Stimulated activated CD8-positive, alpha-beta memory T cell treated with anti-CD3 and anti-CD28 coated beads, Interleukin-15, amount 100 ng/mL, for 24 hours (primary cell): Measurements from ENCODE around the gene ASMTL.
"Not testable (repeated sequence)": the region's sequence is repeated elsewhere in the genome, so short reads cannot be mapped to it uniquely, and the experiment has no call there.

Source experiments
- DNase-seq: peaks from one replicate; pipeline ENCODE4 v3.0.0-alpha.2; 2020; ENCODE audit warnings: low read depth

Gene ASMTL

GRCh38 chrX:1433646-1434357, 18.9 kb downstream of the ASMTL start:
- no peak for DNase-seq

- no peak for DNase-seq
Observed at GRCh38 chrX:1430451-1430850, 22.3 kb downstream of the ASMTL start.

GRCh38 chrX:1427756-1428155, 25.0 kb downstream of the ASMTL start:
- DNase-seq: no peak

GRCh38 chrX:1426321-1426720, 26.4 kb downstream of the ASMTL start:
- not testable (repeated sequence) for DNase-seq

GRCh38 chrX:1425381-1425780, 27.3 kb downstream of the ASMTL start:
- no peak for DNase-seq

GRCh38 chrX:1424147-1424851, 28.4 kb downstream of the ASMTL start:
- DNase-seq: no peak

GRCh38 chrX:1423215-1423614, 29.5 kb downstream of the ASMTL start:
- no peak for DNase-seq

GRCh38 chrX:1422135-1422465, 30.6 kb downstream of the ASMTL start:
- no peak for DNase-seq

GRCh38 chrX:1421433-1422134, 31.1 kb downstream of the ASMTL start:
- no peak for DNase-seq

GRCh38 chrX:1420371-1420770, 32.3 kb downstream of the ASMTL start:
- no peak for DNase-seq

- no peak for DNase-seq
Observed at GRCh38 chrX:1419545-1420355, 33.0 kb downstream of the ASMTL start.

- DNase-seq: no peak
Observed at GRCh38 chrX:1418901-1419544, 33.7 kb downstream of the ASMTL start.

GRCh38 chrX:1417921-1418771, 34.6 kb downstream of the ASMTL start:
- no peak for DNase-seq

GRCh38 chrX:1416965-1417760, 35.5 kb downstream of the ASMTL start:
- DNase-seq: no peak

- DNase-seq: no peak
Observed at GRCh38 chrX:1416327-1416784, 36.4 kb downstream of the ASMTL start.

GRCh38 chrX:1412551-1413161, 40.1 kb downstream of the ASMTL start:
- DNase-seq: no peak

GRCh38 chrX:1411326-1411725, 41.4 kb downstream of the ASMTL start:
- DNase-seq: no peak

GRCh38 chrX:1407035-1407434, 45.7 kb downstream of the ASMTL start:
- DNase-seq: no peak

GRCh38 chrX:1405769-1406168, 46.9 kb downstream of the ASMTL start:
- not testable (repeated sequence) for DNase-seq
